GM15510 (cell line): ENCODE results near the gene PLK1.

Experiments
- POLR2A ChIP-seq: IDR thresholded peaks from 3 replicates; pipeline ENCODE4 v1.6.1; 2011; ENCODE audit warnings: borderline replicate concordance; ENCODE audit not compliant: insufficient read length; ENCODE audit errors: extremely low read depth

PLK1 gene

GRCh38 chr16:23668873-23669272, 9.8 kb upstream of the PLK1 start:
- TF ChIP-seq POLR2A, result no peak

GRCh38 chr16:23670137-23670776, 8.4 kb upstream of the PLK1 start:
- no peak for TF ChIP-seq POLR2A

DNA sequence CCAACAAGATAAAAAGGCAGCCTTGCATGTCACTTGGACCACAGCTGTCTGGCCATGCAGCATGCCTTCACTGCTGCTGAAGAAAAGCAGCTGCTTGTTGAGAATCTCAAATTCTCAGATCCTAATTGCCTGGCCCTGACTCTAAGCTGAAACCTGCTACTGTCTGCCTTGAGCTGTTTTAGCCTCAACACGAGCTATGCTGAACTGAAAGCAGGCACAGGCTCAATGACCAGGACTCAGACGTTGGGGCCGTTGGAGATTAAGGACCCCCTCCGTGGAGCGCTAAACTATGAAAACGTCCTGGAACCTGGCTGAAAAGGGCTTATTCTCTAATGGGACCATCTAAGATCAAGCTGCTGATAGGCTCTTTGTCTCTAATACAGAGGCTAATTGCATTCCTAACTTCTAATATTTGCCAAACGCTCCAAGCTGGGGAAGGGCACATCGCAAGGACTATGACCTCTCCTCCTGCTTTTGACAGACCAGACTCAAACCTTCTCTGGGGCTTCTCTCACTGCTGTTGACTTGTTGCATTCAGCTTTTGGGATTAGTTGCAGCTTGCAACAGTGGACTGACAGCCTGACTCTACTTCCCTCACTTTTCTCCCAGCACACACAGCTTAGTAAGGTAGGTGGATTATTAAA, 4.6 kb upstream of the PLK1 start:
- no peak for TF ChIP-seq POLR2A

- TF ChIP-seq POLR2A, result no peak
Measured at GRCh38 chr16:23676924-23677480, 1.7 kb upstream of the PLK1 start.

DNA sequence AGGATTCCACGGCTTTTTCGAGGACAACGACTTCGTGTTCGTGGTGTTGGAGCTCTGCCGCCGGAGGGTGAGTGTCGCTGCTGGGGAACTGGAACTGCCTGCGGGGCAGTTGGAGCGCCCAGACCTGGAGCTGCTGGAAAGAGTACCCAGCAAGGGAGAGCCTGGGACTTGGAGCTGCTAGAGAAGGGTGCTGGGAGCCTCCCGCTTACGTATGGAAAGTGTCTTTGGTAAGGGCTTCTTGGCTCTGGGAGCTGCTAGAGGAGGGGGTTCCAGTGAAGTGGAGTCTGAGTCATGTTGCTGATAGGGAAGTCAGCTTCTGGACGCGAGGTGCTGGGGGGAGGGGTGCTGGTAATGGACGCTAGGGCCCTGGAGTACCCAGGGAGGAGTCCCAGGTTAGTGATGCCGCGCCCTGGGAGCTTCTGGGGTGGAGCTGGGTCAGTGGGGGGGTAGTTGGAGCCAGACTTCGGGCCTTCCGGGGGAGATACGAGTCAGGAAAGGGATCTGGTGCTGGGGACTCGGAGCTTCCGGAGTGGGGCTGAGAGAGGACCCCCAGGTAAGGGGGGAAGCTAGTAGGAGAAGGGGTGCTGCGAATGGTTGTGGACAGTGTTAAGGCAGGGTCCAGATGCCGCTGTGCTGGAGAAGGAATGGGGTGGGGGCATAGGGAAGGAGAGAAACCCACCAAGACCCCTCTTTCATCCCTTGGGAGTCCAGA, 741 bp downstream of the PLK1 start:
- TF ChIP-seq POLR2A, result no peak

- no peak for TF ChIP-seq POLR2A
Measured at GRCh38 chr16:23679986-23680336, 1.3 kb downstream of the PLK1 start.

GRCh38 chr16:23682181-23682580, 3.5 kb downstream of the PLK1 start:
- TF ChIP-seq POLR2A, result no peak

- TF ChIP-seq POLR2A, result no peak
Measured at GRCh38 chr16:23683487-23683886, 4.8 kb downstream of the PLK1 start.

- TF ChIP-seq POLR2A, result no peak
Measured at GRCh38 chr16:23687034-23687808, 8.5 kb downstream of the PLK1 start.

DNA sequence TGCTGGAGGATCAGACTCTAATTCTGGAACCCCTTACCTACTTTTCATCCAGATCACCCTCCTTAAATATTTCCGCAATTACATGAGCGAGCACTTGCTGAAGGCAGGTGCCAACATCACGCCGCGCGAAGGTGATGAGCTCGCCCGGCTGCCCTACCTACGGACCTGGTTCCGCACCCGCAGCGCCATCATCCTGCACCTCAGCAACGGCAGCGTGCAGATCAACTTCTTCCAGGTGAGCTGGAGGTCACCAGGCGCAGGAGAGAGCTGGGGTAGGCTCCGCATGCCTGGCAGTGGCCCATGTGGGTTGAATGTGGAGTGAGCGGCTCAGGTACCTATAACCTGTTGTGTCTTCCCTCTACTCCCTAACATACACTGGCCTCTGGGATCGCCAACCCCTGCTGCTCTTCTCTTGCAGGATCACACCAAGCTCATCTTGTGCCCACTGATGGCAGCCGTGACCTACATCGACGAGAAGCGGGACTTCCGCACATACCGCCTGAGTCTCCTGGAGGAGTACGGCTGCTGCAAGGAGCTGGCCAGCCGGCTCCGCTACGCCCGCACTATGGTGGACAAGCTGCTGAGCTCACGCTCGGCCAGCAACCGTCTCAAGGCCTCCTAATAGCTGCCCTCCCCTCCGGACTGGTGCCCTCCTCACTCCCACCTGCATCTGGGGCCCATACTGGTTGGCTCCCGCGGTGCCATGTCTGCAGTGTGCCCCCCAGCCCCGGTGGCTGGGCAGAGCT, 10.9 kb downstream of the PLK1 start:
- TF ChIP-seq POLR2A, result no peak

- no peak for TF ChIP-seq POLR2A
Measured at GRCh38 chr16:23690771-23691482, 12.2 kb downstream of the PLK1 start.

DNA sequence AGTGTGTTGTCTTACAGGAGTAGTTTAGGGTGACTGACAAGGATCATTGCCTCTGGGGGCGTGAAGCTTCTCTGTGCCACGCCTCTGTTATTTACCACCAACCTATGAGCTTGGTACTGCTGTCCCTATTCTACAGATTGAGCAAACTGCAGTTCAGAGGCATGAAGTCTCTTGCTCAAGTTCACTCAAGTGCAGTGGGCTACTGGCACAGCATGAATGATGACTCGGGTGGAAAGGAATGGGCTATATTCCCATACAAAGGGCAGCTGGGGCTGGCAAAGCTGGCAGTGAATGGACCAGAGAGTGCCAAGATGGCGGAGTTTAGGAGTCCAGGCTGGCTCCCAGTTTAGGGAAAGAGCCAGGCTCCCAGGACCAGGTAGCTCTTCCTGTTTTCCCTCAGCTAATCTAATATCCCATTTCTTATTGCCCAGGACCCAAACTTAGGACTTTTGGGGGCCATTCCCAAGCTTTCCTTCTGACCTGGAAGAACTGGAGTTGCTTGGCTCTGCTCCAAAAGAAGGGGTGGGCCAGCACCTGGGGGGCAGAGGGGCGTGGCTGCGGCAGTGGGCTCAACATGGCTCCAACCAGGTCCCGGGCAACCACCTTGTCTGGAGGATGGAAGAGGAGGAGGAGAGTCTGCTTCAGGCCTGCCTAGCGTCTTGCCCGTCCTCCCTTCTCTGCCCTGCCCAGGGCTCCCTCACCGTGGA, 12.9 kb downstream of the PLK1 start:
- TF ChIP-seq POLR2A, result no peak

GRCh38 chr16:23692190-23692837, 13.6 kb downstream of the PLK1 start:
- TF ChIP-seq POLR2A, result no peak

DNA sequence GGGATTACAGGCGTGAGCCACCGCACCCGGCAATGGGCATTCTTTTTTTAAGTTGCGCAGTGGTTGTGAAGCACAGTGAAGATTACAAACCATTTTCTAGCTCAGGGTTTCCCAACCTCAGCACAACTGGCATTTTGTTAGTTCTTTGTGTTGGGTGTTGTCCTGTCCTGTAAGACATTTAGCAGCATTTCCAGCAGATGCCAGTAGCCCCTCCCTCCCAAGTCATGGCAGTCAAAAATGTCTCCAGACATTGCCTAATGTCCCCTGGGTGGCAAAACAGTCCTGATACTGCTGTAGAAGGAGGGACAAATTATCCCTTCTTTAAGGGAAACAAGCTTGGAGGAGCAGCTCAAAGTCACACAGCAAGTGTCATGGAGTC, 15.6 kb downstream of the PLK1 start:
- TF ChIP-seq POLR2A, result no peak
